WTC11 (cell line): ENCODE measurements around the gene CDKL5. TPM values are rescaled to one million over a fixed set of nuclear protein-coding genes. Genes with fewer than 3 reads are reported as not detected.

Experiments used
- ATAC-seq: fragments of 200-7000 bp; cut with Tn5 transposase; 2 replicates; pipeline ENCODE4 v1.10.0; 2021; ENCODE audit warnings: mild to moderate bottlenecking, moderate library complexity
- CTCF ChIA-PET: fragments of 300-600 bp; sonication (Branson Sonifier 250); formaldehyde crosslinking; loops from one replicate; lab custom pipeline; 2021; ENCODE audit warnings: antibody characterized with exemption; lab: Charles Lee
- POLR2A ChIA-PET: fragments of 350-600 bp; sonication (Branson Sonifier 250); formaldehyde crosslinking; loops from one replicate; lab custom pipeline; 2021; ENCODE audit warnings: antibody characterized with exemption; lab: Charles Lee
- DNase-seq: peaks from one replicate; pipeline ENCODE4 v3.0.0; 2021; ENCODE audit warnings: low spot score
- H3K27ac Mint-ChIP-seq: 2 replicates; pipeline ENCODE4 v1.8.0; 2021; ENCODE audit warnings: mixed read lengths
- H3K27me3 Mint-ChIP-seq: 2 replicates; pipeline ENCODE4 v1.8.0; 2021; ENCODE audit warnings: low read depth, mild to moderate bottlenecking, moderate library complexity, mixed read lengths
- H3K36me3 Mint-ChIP-seq: 2 replicates; pipeline ENCODE4 v1.8.0; 2021; ENCODE audit warnings: mixed read lengths
- H3K4me1 Mint-ChIP-seq: 2 replicates; pipeline ENCODE4 v1.8.0; 2022; ENCODE audit warnings: mixed read lengths
- H3K4me3 Mint-ChIP-seq: 2 replicates; pipeline ENCODE4 v1.8.0; 2021; ENCODE audit warnings: mild to moderate bottlenecking, moderate library complexity, mixed read lengths
- H3K9me3 Mint-ChIP-seq: 2 replicates; pipeline ENCODE4 v1.8.0; 2021; ENCODE audit warnings: mixed read lengths
- ATF1 ChIP-seq: sonication (generic); formaldehyde crosslinking; IDR thresholded peaks from 2 replicates; pipeline ENCODE4 v1.8.1; 2023; ENCODE audit warnings: mild to moderate bottlenecking, moderate library complexity, missing genetic modification reagents
- ELF4 ChIP-seq: sonication (generic); formaldehyde crosslinking; IDR thresholded peaks from 2 replicates; pipeline ENCODE4 v1.8.1; 2022; ENCODE audit warnings: low read depth, mild to moderate bottlenecking, moderate library complexity, missing genetic modification reagents
- FOXP1 ChIP-seq: sonication (generic); formaldehyde crosslinking; IDR thresholded peaks from 2 replicates; pipeline ENCODE4 v1.8.0; 2022; ENCODE audit warnings: missing genetic modification reagents, mild to moderate bottlenecking, moderate library complexity, borderline replicate concordance
- GTF2I ChIP-seq: fragments of 250-450 bp; sonication (Bioruptor Pico); conservative IDR thresholded peaks from 2 replicates; pipeline ENCODE4 v1.4.0; 2021; ENCODE audit warnings: mild to moderate bottlenecking
- KAT7 ChIP-seq: sonication (generic); formaldehyde crosslinking; IDR thresholded peaks from 2 replicates; pipeline ENCODE4 v1.8.1; 2023; ENCODE audit warnings: missing genetic modification reagents, mild to moderate bottlenecking, borderline replicate concordance
- NFE2L1 ChIP-seq: sonication (generic); formaldehyde crosslinking; IDR thresholded peaks from 2 replicates; pipeline ENCODE4 v1.8.1; 2023; ENCODE audit warnings: missing genetic modification reagents
- NR3C1 ChIP-seq: sonication (generic); formaldehyde crosslinking; conservative IDR thresholded peaks from 2 replicates; pipeline ENCODE4 v1.8.1; 2023; ENCODE audit warnings: low read depth, mild to moderate bottlenecking, missing genetic modification reagents
- OVOL2 ChIP-seq: fragments of 250-450 bp; sonication (Bioruptor Pico); IDR thresholded peaks from 2 replicates; pipeline ENCODE4 v1.9.0; 2021; ENCODE audit warnings: mild to moderate bottlenecking, borderline replicate concordance
- PRRX2 ChIP-seq: fragments of 250-450 bp; sonication (Bioruptor Pico); IDR thresholded peaks from 2 replicates; pipeline ENCODE4 v1.8.0; 2021; ENCODE audit warnings: mild to moderate bottlenecking
- SMAD3 ChIP-seq: sonication (generic); formaldehyde crosslinking; IDR thresholded peaks from 2 replicates; pipeline ENCODE4 v1.8.0; 2022; ENCODE audit warnings: missing genetic modification reagents, mild to moderate bottlenecking, borderline replicate concordance
- SP1 ChIP-seq: sonication (generic); formaldehyde crosslinking; conservative IDR thresholded peaks from 2 replicates; pipeline ENCODE4 v1.8.1; 2022; ENCODE audit warnings: missing genetic modification reagents
- TEAD1 ChIP-seq: sonication (generic); formaldehyde crosslinking; IDR thresholded peaks from 2 replicates; pipeline ENCODE4 v1.8.0; 2022; ENCODE audit warnings: mild to moderate bottlenecking, missing genetic modification reagents
- ZBTB21 ChIP-seq: sonication (generic); formaldehyde crosslinking; IDR thresholded peaks from 2 replicates; pipeline ENCODE4 v1.8.1; 2023; ENCODE audit warnings: mild to moderate bottlenecking, missing genetic modification reagents, borderline replicate concordance
- ZNF138 ChIP-seq: sonication (generic); formaldehyde crosslinking; conservative IDR thresholded peaks from 2 replicates; pipeline ENCODE4 v1.8.1; 2022; ENCODE audit warnings: mild to moderate bottlenecking, moderate library complexity, missing genetic modification reagents
- ZNF219 ChIP-seq: sonication (generic); formaldehyde crosslinking; IDR thresholded peaks from 2 replicates; pipeline ENCODE4 v1.8.0; 2023; ENCODE audit warnings: missing genetic modification reagents, mild to moderate bottlenecking, borderline replicate concordance
- ZNF232 ChIP-seq: sonication (generic); formaldehyde crosslinking; IDR thresholded peaks from 2 replicates; pipeline ENCODE4 v1.8.0; 2022; ENCODE audit warnings: mild to moderate bottlenecking, missing genetic modification reagents
- ZNF263 ChIP-seq: sonication (generic); formaldehyde crosslinking; IDR thresholded peaks from 2 replicates; pipeline ENCODE4 v1.8.1; 2022; ENCODE audit warnings: low read depth, mild to moderate bottlenecking, moderate library complexity, missing genetic modification reagents
- total RNA-seq: library from RNA; stranded (reverse); gene quantifications from 3 replicates; pipeline ENCODE4 v1.2.3, GENCODE V29; 2021
- TF ChIP-seq, protein P1 (sequence below): sonication (generic); formaldehyde crosslinking; IDR thresholded peaks from 2 replicates; pipeline ENCODE4 v1.8.1; 2022; ENCODE audit warnings: low read depth, missing genetic modification reagents, borderline replicate concordance
- TF ChIP-seq, protein P2 (sequence below): sonication (generic); formaldehyde crosslinking; IDR thresholded peaks from 2 replicates; pipeline ENCODE4 v1.8.1; 2023; ENCODE audit warnings: mild to moderate bottlenecking, missing genetic modification reagents, moderate library complexity
- TF ChIP-seq, protein P3 (sequence below): fragments of 250-450 bp; sonication (Bioruptor Pico); IDR thresholded peaks from 2 replicates; pipeline ENCODE4 v2.1.2; 2022; ENCODE audit warnings: mild to moderate bottlenecking, moderate library complexity
- TF ChIP-seq, protein P4 (sequence below): fragments of 250-450 bp; sonication (Bioruptor Pico); IDR thresholded peaks from 2 replicates; pipeline ENCODE4 v1.8.0; 2021; ENCODE audit warnings: mild to moderate bottlenecking
- TF ChIP-seq, protein P5 (sequence below): sonication (generic); formaldehyde crosslinking; IDR thresholded peaks from 2 replicates; pipeline ENCODE4 v1.8.1; 2023; ENCODE audit warnings: mild to moderate bottlenecking, missing genetic modification reagents, moderate library complexity

CDKL5 gene
- total RNA-seq, 1 experiment from 2014 or later: 13.6 TPM

DNA sequence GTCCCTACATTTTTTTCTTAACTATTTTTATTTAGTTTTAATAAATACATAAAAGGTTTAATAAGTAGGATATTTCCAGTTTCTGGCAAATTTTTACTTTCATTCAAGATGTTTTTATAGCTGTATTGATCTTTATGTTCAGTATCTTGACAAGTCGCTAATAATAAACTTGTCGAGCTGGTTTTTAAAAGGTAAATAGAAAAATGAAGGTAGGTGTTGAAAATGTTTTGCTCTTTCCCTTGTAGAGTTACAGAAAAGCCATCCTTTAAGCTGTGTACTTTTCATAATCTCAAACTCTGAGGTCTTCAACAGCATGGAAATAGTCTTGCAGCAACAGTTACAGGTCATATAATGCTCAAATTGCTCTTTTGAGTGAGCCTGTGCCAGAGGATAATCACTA lies 193.9 kb downstream of the CDKL5 start (continued):
- TF ChIP-seq SMAD3 (no peak), TEAD1 (no peak), ZNF263 (CRISPR knock-in tag) (no peak), SP1 (CRISPR knock-in tag) (no peak)

DNA sequence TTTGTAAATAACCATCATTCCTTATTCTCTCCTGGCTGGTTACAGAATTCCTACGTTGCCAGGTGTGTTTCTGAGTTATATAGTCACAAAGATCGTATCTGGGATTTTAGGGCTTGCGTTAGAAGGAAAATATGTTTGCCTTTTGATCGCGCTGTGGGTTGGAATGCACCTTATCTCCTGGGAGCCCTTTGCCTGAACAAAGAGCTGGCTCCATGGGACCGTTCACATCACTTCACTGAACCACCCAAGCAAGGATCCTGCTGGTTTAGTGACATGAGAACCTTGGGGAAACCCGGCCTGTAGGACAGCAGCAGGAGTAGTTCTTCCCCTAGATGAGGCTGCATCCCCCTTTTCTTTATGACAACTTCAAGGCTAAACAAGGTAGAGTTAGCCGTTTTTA lies 194.9 kb downstream of the CDKL5 start:
- H3K27ac Mint-ChIP-seq: no peak overlapping the region
- no peaks in the 10 kb centered on the region for H3K27me3 Mint-ChIP-seq
- DNase-seq (no peak), ATAC-seq (no peak)
- peaks cover 5% of the 10 kb centered on the region; the same call in 1 of the 2 replicates for H3K4me1 Mint-ChIP-seq
- no peak overlapping the region for H3K4me3 Mint-ChIP-seq
- no peaks in the 10 kb centered on the region for H3K9me3 Mint-ChIP-seq
- POLR2A ChIA-PET: no interaction called here
- no peak for TF ChIP-seq GTF2I (CRISPR knock-in tag)
- no peak for TF ChIP-seq ZNF263 (CRISPR knock-in tag)
- TF ChIP-seq, protein P1, sequence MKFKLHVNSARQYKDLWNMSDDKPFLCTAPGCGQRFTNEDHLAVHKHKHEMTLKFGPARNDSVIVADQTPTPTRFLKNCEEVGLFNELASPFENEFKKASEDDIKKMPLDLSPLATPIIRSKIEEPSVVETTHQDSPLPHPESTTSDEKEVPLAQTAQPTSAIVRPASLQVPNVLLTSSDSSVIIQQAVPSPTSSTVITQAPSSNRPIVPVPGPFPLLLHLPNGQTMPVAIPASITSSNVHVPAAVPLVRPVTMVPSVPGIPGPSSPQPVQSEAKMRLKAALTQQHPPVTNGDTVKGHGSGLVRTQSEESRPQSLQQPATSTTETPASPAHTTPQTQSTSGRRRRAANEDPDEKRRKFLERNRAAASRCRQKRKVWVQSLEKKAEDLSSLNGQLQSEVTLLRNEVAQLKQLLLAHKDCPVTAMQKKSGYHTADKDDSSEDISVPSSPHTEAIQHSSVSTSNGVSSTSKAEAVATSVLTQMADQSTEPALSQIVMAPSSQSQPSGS (CRISPR knock-in tag): no peak
- no peak for TF ChIP-seq OVOL2 (CRISPR knock-in tag)
- no peak for TF ChIP-seq ELF4
- TF ChIP-seq, protein P2, sequence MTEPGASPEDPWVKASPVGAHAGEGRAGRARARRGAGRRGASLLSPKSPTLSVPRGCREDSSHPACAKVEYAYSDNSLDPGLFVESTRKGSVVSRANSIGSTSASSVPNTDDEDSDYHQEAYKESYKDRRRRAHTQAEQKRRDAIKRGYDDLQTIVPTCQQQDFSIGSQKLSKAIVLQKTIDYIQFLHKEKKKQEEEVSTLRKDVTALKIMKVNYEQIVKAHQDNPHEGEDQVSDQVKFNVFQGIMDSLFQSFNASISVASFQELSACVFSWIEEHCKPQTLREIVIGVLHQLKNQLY (CRISPR knock-in tag): no peak
- no peak for TF ChIP-seq ZNF219 (CRISPR knock-in tag)
- TF ChIP-seq, protein P3, sequence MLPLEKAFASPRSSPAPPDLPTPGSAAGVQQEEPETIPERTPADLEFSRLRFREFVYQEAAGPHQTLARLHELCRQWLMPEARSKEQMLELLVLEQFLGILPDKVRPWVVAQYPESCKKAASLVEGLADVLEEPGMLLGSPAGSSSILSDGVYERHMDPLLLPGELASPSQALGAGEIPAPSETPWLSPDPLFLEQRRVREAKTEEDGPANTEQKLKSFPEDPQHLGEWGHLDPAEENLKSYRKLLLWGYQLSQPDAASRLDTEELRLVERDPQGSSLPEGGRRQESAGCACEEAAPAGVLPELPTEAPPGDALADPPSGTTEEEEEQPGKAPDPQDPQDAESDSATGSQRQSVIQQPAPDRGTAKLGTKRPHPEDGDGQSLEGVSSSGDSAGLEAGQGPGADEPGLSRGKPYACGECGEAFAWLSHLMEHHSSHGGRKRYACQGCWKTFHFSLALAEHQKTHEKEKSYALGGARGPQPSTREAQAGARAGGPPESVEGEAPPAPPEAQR (CRISPR knock-in tag): no peak
- peaks cover 5% of the 10 kb centered on the region for H3K36me3 Mint-ChIP-seq
- CTCF ChIA-PET: no interaction called here

DNA sequence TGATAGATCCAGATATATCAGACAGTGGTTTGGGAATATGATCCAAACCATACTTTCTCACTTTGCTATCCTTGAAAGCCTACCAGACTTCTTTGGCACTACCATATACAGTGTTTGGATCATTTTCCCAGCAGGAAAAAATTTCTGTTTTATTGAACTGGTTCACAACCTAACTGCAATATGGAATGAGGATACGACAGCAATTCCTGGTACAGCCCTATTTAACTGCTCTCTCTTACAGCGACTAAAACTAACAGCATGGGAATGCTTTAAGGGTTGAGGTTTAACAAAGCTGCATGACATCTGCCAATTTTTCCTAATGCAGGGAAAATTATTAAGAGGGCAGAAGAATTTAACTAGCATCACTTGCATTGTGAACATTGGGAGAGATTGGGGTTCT lies 199.2 kb downstream of the CDKL5 start:
- no peak overlapping the region for H3K27ac Mint-ChIP-seq
- DNase-seq: no peak
- H3K4me3 Mint-ChIP-seq: no peak overlapping the region

More for the DNA sequence above, 199.2 kb downstream of the CDKL5 start:
- CTCF ChIA-PET: interaction anchor here (0.5 kb wide), 1 partner anchor 382 kb away, joined by 5 read pairs; no protein-coding TSS in a partner anchor
- no peaks in the 10 kb centered on the region for H3K27me3 Mint-ChIP-seq
- H3K4me1 Mint-ChIP-seq: no peaks in the 10 kb centered on the region
- H3K36me3 Mint-ChIP-seq: peaks cover 13% of the 10 kb centered on the region
- TF ChIP-seq, protein P4, sequence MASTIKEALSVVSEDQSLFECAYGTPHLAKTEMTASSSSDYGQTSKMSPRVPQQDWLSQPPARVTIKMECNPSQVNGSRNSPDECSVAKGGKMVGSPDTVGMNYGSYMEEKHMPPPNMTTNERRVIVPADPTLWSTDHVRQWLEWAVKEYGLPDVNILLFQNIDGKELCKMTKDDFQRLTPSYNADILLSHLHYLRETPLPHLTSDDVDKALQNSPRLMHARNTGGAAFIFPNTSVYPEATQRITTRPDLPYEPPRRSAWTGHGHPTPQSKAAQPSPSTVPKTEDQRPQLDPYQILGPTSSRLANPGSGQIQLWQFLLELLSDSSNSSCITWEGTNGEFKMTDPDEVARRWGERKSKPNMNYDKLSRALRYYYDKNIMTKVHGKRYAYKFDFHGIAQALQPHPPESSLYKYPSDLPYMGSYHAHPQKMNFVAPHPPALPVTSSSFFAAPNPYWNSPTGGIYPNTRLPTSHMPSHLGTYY (CRISPR knock-in tag): no peak
- no peak for TF ChIP-seq ZBTB21
- no peak for TF ChIP-seq FOXP1
- TF ChIP-seq NFE2L1 (CRISPR knock-in tag): no peak
- TF ChIP-seq ZNF138 (CRISPR knock-in tag): no peak
- TF ChIP-seq NR3C1: no peak
- TF ChIP-seq KAT7: no peak
- TF ChIP-seq, protein P1 (CRISPR knock-in tag): no peak
- no peak for TF ChIP-seq SMAD3
- no peak for TF ChIP-seq ATF1 (CRISPR knock-in tag)
- TF ChIP-seq PRRX2 (CRISPR knock-in tag): no peak
- TF ChIP-seq, protein P5, sequence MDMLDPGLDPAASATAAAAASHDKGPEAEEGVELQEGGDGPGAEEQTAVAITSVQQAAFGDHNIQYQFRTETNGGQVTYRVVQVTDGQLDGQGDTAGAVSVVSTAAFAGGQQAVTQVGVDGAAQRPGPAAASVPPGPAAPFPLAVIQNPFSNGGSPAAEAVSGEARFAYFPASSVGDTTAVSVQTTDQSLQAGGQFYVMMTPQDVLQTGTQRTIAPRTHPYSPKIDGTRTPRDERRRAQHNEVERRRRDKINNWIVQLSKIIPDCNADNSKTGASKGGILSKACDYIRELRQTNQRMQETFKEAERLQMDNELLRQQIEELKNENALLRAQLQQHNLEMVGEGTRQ (CRISPR knock-in tag): no peak
- no peak for TF ChIP-seq ZNF232 (CRISPR knock-in tag)
- TF ChIP-seq, all 79 proteins: peak for 0
- POLR2A ChIA-PET: no interaction called here
- no peak for ATAC-seq
- no peaks in the 10 kb centered on the region for H3K9me3 Mint-ChIP-seq
